Memory B cell (primary cell): ENCODE results near the gene TTC39A.

Experiments
- ATAC-seq: fragments of 150-1000 bp; cut with Tn5 transposase; 2 replicates; pipeline ENCODE4 v1.10.0; 2021; ENCODE audit warnings: low read depth, mild to moderate bottlenecking, moderate library complexity
- DNase-seq, 2 donors: peaks; one replicate each; pipeline ENCODE4 v3.0.0; 2022; ENCODE audit warnings: low spot score in 2 of 2
- H3K27ac Mint-ChIP-seq: one replicate; pipeline ENCODE4 v1.8.0; 2022; ENCODE audit warnings: mild to moderate bottlenecking, moderate library complexity, mixed read lengths
- H3K27me3 Mint-ChIP-seq: one replicate; pipeline ENCODE4 v1.8.0; 2022; ENCODE audit warnings: mixed read lengths
- H3K36me3 Mint-ChIP-seq: one replicate; pipeline ENCODE4 v1.8.0; 2022; ENCODE audit warnings: mild to moderate bottlenecking, mixed read lengths
- H3K4me1 Mint-ChIP-seq: one replicate; pipeline ENCODE4 v1.8.0; 2022; ENCODE audit warnings: mixed read lengths
- H3K4me3 Mint-ChIP-seq: one replicate; pipeline ENCODE4 v1.8.0; 2022; ENCODE audit warnings: mild to moderate bottlenecking, moderate library complexity, mixed read lengths
- H3K9me3 Mint-ChIP-seq: one replicate; pipeline ENCODE4 v1.8.0; 2022; ENCODE audit warnings: mixed read lengths

The TTC39A gene

GRCh38 chr1:51345300-51345687 is 14.9 kb upstream of the TTC39A start:
- Mint-ChIP-seq H3K9me3 (no peaks in the 10 kb centered on the region), H3K27ac (no peak overlapping the region), H3K4me3 (no peak overlapping the region), H3K36me3 (no peaks in the 10 kb centered on the region), H3K4me1 (no peaks in the 10 kb centered on the region), H3K27me3 (peaks cover 14% of the 10 kb centered on the region)
- ATAC-seq (no peak), DNase-seq (no peak)

- H3K27me3 Mint-ChIP-seq = peaks cover 14% of the 10 kb centered on the region
These were observed 14.4 kb upstream of the TTC39A start for GRCh38 chr1:51344602-51345299.

GRCh38 chr1:51344276-51344601 is 13.9 kb upstream of the TTC39A start:
- H3K36me3 Mint-ChIP-seq = no peaks in the 10 kb centered on the region
- H3K4me3 Mint-ChIP-seq = no peak overlapping the region
- peaks cover 14% of the 10 kb centered on the region for H3K27me3 Mint-ChIP-seq
- DNase-seq (no peak), ATAC-seq (no peak)
- H3K4me1 Mint-ChIP-seq = no peaks in the 10 kb centered on the region
- no peaks in the 10 kb centered on the region for H3K9me3 Mint-ChIP-seq
- no peak overlapping the region for H3K27ac Mint-ChIP-seq

More at GRCh38 chr1:51344602-51345299, 14.4 kb upstream of the TTC39A start:
- no peaks in the 10 kb centered on the region for H3K36me3 Mint-ChIP-seq
- no peak overlapping the region for H3K27ac Mint-ChIP-seq
- no peak overlapping the region for H3K4me3 Mint-ChIP-seq
- H3K4me1 Mint-ChIP-seq = no peaks in the 10 kb centered on the region
- ATAC-seq (peak; percentile 30), DNase-seq (no peak)
- H3K9me3 Mint-ChIP-seq = no peaks in the 10 kb centered on the region

GRCh38 chr1:51343624-51344023 is 13.3 kb upstream of the TTC39A start:
- Mint-ChIP-seq H3K27ac (no peak overlapping the region), H3K9me3 (no peaks in the 10 kb centered on the region), H3K4me1 (no peaks in the 10 kb centered on the region), H3K4me3 (no peak overlapping the region), H3K36me3 (no peaks in the 10 kb centered on the region), H3K27me3 (peaks cover 14% of the 10 kb centered on the region)
- ATAC-seq (no peak), DNase-seq (no peak)

GRCh38 chr1:51342591-51343206 is 12.3 kb upstream of the TTC39A start:
- H3K27me3 Mint-ChIP-seq = peaks cover 16% of the 10 kb centered on the region
- no peak overlapping the region for H3K27ac Mint-ChIP-seq
- no peak for ATAC-seq
- H3K9me3 Mint-ChIP-seq = no peaks in the 10 kb centered on the region
- H3K4me3 Mint-ChIP-seq = no peak overlapping the region
- H3K4me1 Mint-ChIP-seq = no peaks in the 10 kb centered on the region
- DNase-seq = no peak
- no peaks in the 10 kb centered on the region for H3K36me3 Mint-ChIP-seq

- H3K4me1 Mint-ChIP-seq = no peaks in the 10 kb centered on the region
- H3K9me3 Mint-ChIP-seq = no peaks in the 10 kb centered on the region
- H3K36me3 Mint-ChIP-seq = no peaks in the 10 kb centered on the region
- DNase-seq = no peak
- no peak overlapping the region for H3K27ac Mint-ChIP-seq
- no peak overlapping the region for H3K4me3 Mint-ChIP-seq
- H3K27me3 Mint-ChIP-seq = peaks cover 18% of the 10 kb centered on the region
- ATAC-seq = peak; percentile 65
These were observed 11.6 kb upstream of the TTC39A start for GRCh38 chr1:51341876-51342496.

- peaks cover 16% of the 10 kb centered on the region for H3K27me3 Mint-ChIP-seq
- no peak overlapping the region for H3K27ac Mint-ChIP-seq
- no peaks in the 10 kb centered on the region for H3K9me3 Mint-ChIP-seq
- ATAC-seq (no peak), DNase-seq (no peak)
- H3K4me3 Mint-ChIP-seq = no peak overlapping the region
- no peaks in the 10 kb centered on the region for H3K36me3 Mint-ChIP-seq
- H3K4me1 Mint-ChIP-seq = no peaks in the 10 kb centered on the region
These were observed 10.0 kb upstream of the TTC39A start for GRCh38 chr1:51340380-51340779.

- Mint-ChIP-seq H3K4me3 (no peak overlapping the region), H3K4me1 (no peaks in the 10 kb centered on the region), H3K9me3 (no peaks in the 10 kb centered on the region), H3K27ac (no peak overlapping the region), H3K27me3 (peaks cover 5% of the 10 kb centered on the region), H3K36me3 (no peaks in the 10 kb centered on the region)
- no peak for DNase-seq
- no peak for ATAC-seq
These were observed 6.3 kb upstream of the TTC39A start for GRCh38 chr1:51336711-51337110.

- no peak for DNase-seq
These were observed 5.6 kb upstream of the TTC39A start for GRCh38 chr1:51336004-51336403.

GRCh38 chr1:51331206-51332100 is 1.1 kb upstream of the TTC39A start:
- Mint-ChIP-seq H3K4me3 (peak overlapping the region; percentile 83), H3K27ac (no peak overlapping the region), H3K36me3 (no peaks in the 10 kb centered on the region), H3K27me3 (peaks cover 14% of the 10 kb centered on the region), H3K4me1 (peaks cover 6% of the 10 kb centered on the region), H3K9me3 (no peaks in the 10 kb centered on the region)
- no peak for DNase-seq
- ATAC-seq = no peak

More at GRCh38 chr1:51336004-51336403, 5.6 kb upstream of the TTC39A start:
- ATAC-seq = no peak
- Mint-ChIP-seq H3K36me3 (no peaks in the 10 kb centered on the region), H3K27ac (no peak overlapping the region), H3K9me3 (no peaks in the 10 kb centered on the region), H3K4me1 (peaks cover 4% of the 10 kb centered on the region), H3K4me3 (no peak overlapping the region), H3K27me3 (peaks cover 11% of the 10 kb centered on the region)

- ATAC-seq = peak; percentile 26
- Mint-ChIP-seq H3K9me3 (no peaks in the 10 kb centered on the region), H3K36me3 (no peaks in the 10 kb centered on the region), H3K27ac (no peak overlapping the region), H3K4me1 (peaks cover 6% of the 10 kb centered on the region), H3K4me3 (peak overlapping the region; percentile 64), H3K27me3 (peaks cover 14% of the 10 kb centered on the region)
- no peak for DNase-seq
These were observed 678 bp downstream of the TTC39A start for GRCh38 chr1:51329443-51330325.

GRCh38 chr1:51328926-51329325 is 1.4 kb downstream of the TTC39A start:
- Mint-ChIP-seq H3K27me3 (peaks cover 14% of the 10 kb centered on the region), H3K9me3 (no peaks in the 10 kb centered on the region), H3K36me3 (no peaks in the 10 kb centered on the region), H3K27ac (no peak overlapping the region), H3K4me1 (peaks cover 6% of the 10 kb centered on the region), H3K4me3 (peak overlapping the region; percentile 19)
- DNase-seq (no peak), ATAC-seq (no peak)

GRCh38 chr1:51328279-51328678 is 2.1 kb downstream of the TTC39A start:
- DNase-seq = no peak
- H3K9me3 Mint-ChIP-seq = no peaks in the 10 kb centered on the region
- no peak overlapping the region for H3K27ac Mint-ChIP-seq
- ATAC-seq = no peak
- no peaks in the 10 kb centered on the region for H3K36me3 Mint-ChIP-seq
- peaks cover 6% of the 10 kb centered on the region for H3K4me1 Mint-ChIP-seq
- peaks cover 14% of the 10 kb centered on the region for H3K27me3 Mint-ChIP-seq
- no peak overlapping the region for H3K4me3 Mint-ChIP-seq
